ENCODE data around the gene TCP1. TPM values are rescaled to one million over a fixed set of nuclear protein-coding genes. Genes with fewer than 3 reads are reported as not detected.
"Not testable (repeated sequence)": the region's sequence is repeated elsewhere in the genome, so short reads cannot be mapped to it uniquely, and the experiment has no call there.

Gene TCP1
- total and polyA plus RNA-seq, 5 experiments from 2014 or later: 68.8 to 185 (median 97.6) TPM

GRCh38 chr6:159753081-159753872 lies 36.1 kb downstream of the TCP1 start:
- Mint-ChIP-seq H3K4me1 (peaks cover 0 to 9% (median 2%) of the 10 kb centered on the region in 4 donors), H3K36me3 (peaks cover 3 to 84% (median 19%) of the 10 kb centered on the region in 3 donors), H3K27me3 (no peaks in the 10 kb centered on the region), H3K27ac (peak overlapping the region in 7 of 10 donors; percentile 4 to 71 (median 47)), H3K9me3 (no peaks in the 10 kb centered on the region), H3K4me3 (no peak overlapping the region)
- ATAC-seq (no peak), DNase-seq (no peak)
- POLR2A ChIA-PET: interaction anchor here (1.1 kb wide), 1 partner anchor 9 kb away, joined by 3 read pairs; the partner anchor contains the start of gene ACAT2

- POLR2A ChIA-PET: interaction anchor here (1.8 kb wide), 1 partner anchor 10 kb away, joined by 12 read pairs; the partner anchor contains the start of gene ACAT2
- Mint-ChIP-seq H3K4me3 (no peak overlapping the region), H3K36me3 (peaks cover 3 to 86% (median 17%) of the 10 kb centered on the region in 3 donors), H3K27ac (peak overlapping the region in 5 of 10 donors; percentile 16 to 75 (median 25)), H3K27me3 (no peaks in the 10 kb centered on the region), H3K4me1 (peaks cover 0 to 9% (median 1%) of the 10 kb centered on the region in 4 donors), H3K9me3 (no peaks in the 10 kb centered on the region)
- ATAC-seq (no peak), DNase-seq (no peak)
These were observed 38.0 kb downstream of the TCP1 start for GRCh38 chr6:159751448-159751847.

- not testable (repeated sequence) for H3K4me3 Mint-ChIP-seq, ATAC-seq, H3K27me3 Mint-ChIP-seq, DNase-seq, H3K9me3 Mint-ChIP-seq
- POLR2A ChIA-PET: interaction anchor here (1.6 to 2.2 kb wide), 2 partner anchors 14 to 21 kb away, joined by 3 to 10 read pairs; partner anchors contain the start of genes ACAT2 and WTAP
- Mint-ChIP-seq H3K36me3 (peaks cover 15 to 89% (median 22%) of the 10 kb centered on the region in 3 donors), H3K27ac (peak overlapping the region in 3 of 10 donors; percentile 15 to 36 (median 31)), H3K4me1 (peaks cover 6 to 21% (median 15%) of the 10 kb centered on the region in 4 donors)
These were observed 41.3 kb downstream of the TCP1 start for GRCh38 chr6:159748127-159748526.

- POLR2A ChIA-PET: interaction anchor here (0.9 to 2.2 kb wide), 3 partner anchors 15 to 21 kb away, joined by 3 to 10 read pairs (median 3); partner anchors contain the start of genes ACAT2 and WTAP
- Mint-ChIP-seq H3K9me3 (no peaks in the 10 kb centered on the region), H3K36me3 (peaks cover 15 to 88% (median 22%) of the 10 kb centered on the region in 3 donors), H3K27ac (no peak overlapping the region), H3K4me3 (no peak overlapping the region), H3K27me3 (no peaks in the 10 kb centered on the region), H3K4me1 (peaks cover 6 to 22% (median 15%) of the 10 kb centered on the region in 4 donors)
- DNase-seq (no peak), ATAC-seq (no peak)
These were observed 42.6 kb downstream of the TCP1 start for GRCh38 chr6:159746759-159747158.

- H3K27ac Mint-ChIP-seq: peak overlapping the region in 9 of 10 donors; percentile 11 to 74 (median 69)
- H3K4me3 Mint-ChIP-seq: no peak overlapping the region
- ATAC-seq (no peak), DNase-seq (no peak)
- peaks cover 20 to 92% (median 20%) of the 10 kb centered on the region in 3 donors for H3K36me3 Mint-ChIP-seq
- POLR2A ChIA-PET: no interaction called here
- H3K9me3 Mint-ChIP-seq: no peaks in the 10 kb centered on the region
- H3K27me3 Mint-ChIP-seq: no peaks in the 10 kb centered on the region
- H3K4me1 Mint-ChIP-seq: peaks cover 11 to 28% (median 17%) of the 10 kb centered on the region in 4 donors
These were observed 44.3 kb downstream of the TCP1 start for GRCh38 chr6:159745081-159745480.

- POLR2A ChIA-PET: no interaction called here
- Mint-ChIP-seq H3K4me3 (no peak overlapping the region), H3K36me3 (peaks cover 13 to 91% (median 16%) of the 10 kb centered on the region in 3 donors), H3K4me1 (peaks cover 16 to 41% (median 31%) of the 10 kb centered on the region in 4 donors), H3K27me3 (no peaks in the 10 kb centered on the region), H3K27ac (peak overlapping the region in 1 of 10 donors; percentile 66), H3K9me3 (no peaks in the 10 kb centered on the region)
- DNase-seq (no peak), ATAC-seq (no peak)
These were observed 47.2 kb downstream of the TCP1 start for GRCh38 chr6:159742165-159742564.

- H3K9me3 Mint-ChIP-seq: no peaks in the 10 kb centered on the region
- POLR2A ChIA-PET: interaction anchor here (1.2 kb wide), 1 partner anchor 12 kb away, joined by 5 read pairs; the partner anchor contains the start of gene WTAP
- H3K27me3 Mint-ChIP-seq: no peaks in the 10 kb centered on the region
- H3K36me3 Mint-ChIP-seq: peaks cover 2 to 72% (median 9%) of the 10 kb centered on the region in 3 donors
- H3K27ac Mint-ChIP-seq: peak overlapping the region in 1 of 10 donors; percentile 59
- no peak for DNase-seq
- ATAC-seq: no peak
- H3K4me1 Mint-ChIP-seq: peaks cover 12 to 46% (median 31%) of the 10 kb centered on the region in 4 donors
- H3K4me3 Mint-ChIP-seq: no peak overlapping the region
These were observed 50.1 kb downstream of the TCP1 start for GRCh38 chr6:159739341-159739740.

GRCh38 chr6:159736908-159737307 lies 52.5 kb downstream of the TCP1 start:
- peak overlapping the region in 2 of 10 donors; percentile 26 to 66 for H3K27ac Mint-ChIP-seq
- peaks cover 13 to 69% (median 45%) of the 10 kb centered on the region in 4 donors for H3K4me1 Mint-ChIP-seq
- POLR2A ChIA-PET: no interaction called here

GRCh38 chr6:159733395-159733794 lies 56.0 kb downstream of the TCP1 start:
- H3K9me3 Mint-ChIP-seq, H3K27me3 Mint-ChIP-seq, DNase-seq, ATAC-seq: not testable (repeated sequence)
- POLR2A ChIA-PET: interaction anchor here (0.7 to 1.0 kb wide), 2 partner anchors 28 to 243 kb away, joined by 3 read pairs; partner anchors contain the start of gene ACAT2
- H3K27ac Mint-ChIP-seq: peak overlapping the region in 6 of 10 donors; percentile 27 to 83 (median 56)
- H3K4me3 Mint-ChIP-seq: peak overlapping the region in 3 of 10 donors; percentile 47 to 57 (median 52)
- H3K4me1 Mint-ChIP-seq: peaks cover 22 to 87% (median 67%) of the 10 kb centered on the region in 4 donors
- peaks cover 0 to 42% (median 3%) of the 10 kb centered on the region in 3 donors for H3K36me3 Mint-ChIP-seq

More at GRCh38 chr6:159736908-159737307, 52.5 kb downstream of the TCP1 start:
- DNase-seq (no peak), ATAC-seq (no peak)
- Mint-ChIP-seq H3K9me3 (no peaks in the 10 kb centered on the region), H3K36me3 (peaks cover 0 to 62% (median 4%) of the 10 kb centered on the region in 3 donors), H3K27me3 (no peaks in the 10 kb centered on the region), H3K4me3 (peak overlapping the region in 1 of 10 donors; percentile 26)

- not testable (repeated sequence) for H3K27me3 Mint-ChIP-seq, ATAC-seq, H3K9me3 Mint-ChIP-seq, DNase-seq
- POLR2A ChIA-PET: interaction anchor here (1.0 to 1.9 kb wide), 2 partner anchors 29 kb away, joined by 3 to 8 read pairs; partner anchors contain the start of gene ACAT2
- peak overlapping the region in 6 of 10 donors; percentile 43 to 57 (median 52) for H3K4me3 Mint-ChIP-seq
- peak overlapping the region in 9 of 10 donors; percentile 7 to 81 (median 34) for H3K27ac Mint-ChIP-seq
- H3K36me3 Mint-ChIP-seq: peaks cover 0 to 34% (median 3%) of the 10 kb centered on the region in 3 donors
- peaks cover 17 to 84% (median 60%) of the 10 kb centered on the region in 4 donors for H3K4me1 Mint-ChIP-seq
These were observed 56.9 kb downstream of the TCP1 start for GRCh38 chr6:159732550-159732949.

GRCh38 chr6:159730332-159730676 lies 59.1 kb downstream of the TCP1 start:
- POLR2A ChIA-PET: interaction anchor here (3.7 to 8.9 kb wide), 3 partner anchors 30 to 60 kb away, joined by 17 to 142 read pairs (median 81); partner anchors contain the start of genes ACAT2, MRPL18, SOD2 and TCP1
- DNase-seq: no peak
- H3K4me1 Mint-ChIP-seq: peaks cover 20 to 78% (median 67%) of the 10 kb centered on the region in 4 donors
- H3K4me3 Mint-ChIP-seq: peak overlapping the region; percentile 20 to 93 (median 60)
- H3K27ac Mint-ChIP-seq: peak overlapping the region in 5 of 10 donors; percentile 15 to 93 (median 34)
- H3K36me3 Mint-ChIP-seq: peaks cover 0 to 28% (median 3%) of the 10 kb centered on the region in 3 donors
- H3K9me3 Mint-ChIP-seq: peaks cover 0 to 2% (median 0%) of the 10 kb centered on the region in 9 donors
- no peak for ATAC-seq
- peaks cover 0 to 2% (median 0%) of the 10 kb centered on the region in 5 donors for H3K27me3 Mint-ChIP-seq

Measured in naive thymus-derived CD8-positive, alpha-beta T cell (primary cell).